ENCODE measurements around the gene MAP2K5.
A peak's percentile ranks its signal among the peaks of the same experiment; 100 is the strongest.

MAP2K5 gene

GRCh38 chr15:67542420-67543347 lies at the start of gene MAP2K5:
Gene MAP2K5 (plus strand): TSS chr15:67542703. CDS start chr15:67543336, 633 bp downstream.
- no peak for DNase-seq (ENCODE audit: low read depth)

GRCh38 chr15:67495585-67495984 lies 46.9 kb upstream of the MAP2K5 start:
- no peak for DNase-seq (ENCODE audit: low read depth)

DNA sequence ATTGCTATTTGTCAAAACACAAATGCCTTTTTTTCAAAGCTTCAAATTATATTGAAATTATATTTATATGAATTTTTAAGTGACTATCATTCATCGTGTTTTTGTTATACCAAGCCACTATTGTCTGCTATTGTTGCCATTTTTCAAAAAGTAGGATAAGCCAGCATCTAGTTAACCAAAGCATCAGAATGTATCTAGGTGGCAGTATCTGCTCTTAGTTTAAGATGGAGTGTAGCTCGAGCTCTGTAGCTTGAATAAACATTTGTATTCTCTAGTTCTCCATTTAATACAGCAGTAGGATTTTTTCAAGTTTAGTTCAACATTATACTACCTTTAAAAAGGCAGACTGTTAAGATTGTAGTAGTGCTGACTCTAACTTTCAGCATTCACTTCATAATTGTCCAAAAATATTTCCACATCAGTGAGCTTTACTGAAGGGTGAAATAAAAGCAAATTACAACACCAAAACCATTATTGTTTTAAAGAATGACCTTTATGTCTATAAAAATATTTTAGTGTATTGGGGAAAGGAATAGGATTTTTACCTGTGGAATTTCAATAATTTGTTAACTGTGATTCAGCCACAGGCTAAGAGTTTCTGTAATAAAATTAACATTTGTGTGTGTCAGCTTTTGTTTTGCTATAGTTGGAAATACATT lies 41.2 kb upstream of the MAP2K5 start:
- no peak for DNase-seq (ENCODE audit: low read depth)

GRCh38 chr15:67501836-67502461 lies 40.6 kb upstream of the MAP2K5 start:
- DNase-seq (ENCODE audit: low read depth), result no peak

DNA sequence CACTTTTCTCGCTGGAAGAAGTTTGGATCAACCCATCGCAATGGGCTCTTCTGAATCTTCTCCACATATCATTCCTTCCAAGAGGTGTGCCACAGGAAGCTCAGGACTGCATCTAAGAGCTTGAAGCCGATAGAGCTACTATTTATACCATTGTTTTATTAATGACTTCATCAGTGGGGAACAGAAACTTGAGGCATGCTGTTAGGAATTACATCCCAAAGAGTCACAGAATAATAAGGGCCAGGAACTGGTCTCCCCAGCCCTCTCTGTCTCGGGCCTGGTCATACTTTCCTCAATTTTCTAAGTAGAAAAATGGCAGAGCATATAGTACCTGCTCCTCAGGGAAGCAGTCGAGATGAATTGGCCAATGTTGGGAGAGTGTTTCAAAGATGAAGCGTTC lies 38.4 kb upstream of the MAP2K5 start:
- DNase-seq (ENCODE audit: low read depth), result no peak

DNA sequence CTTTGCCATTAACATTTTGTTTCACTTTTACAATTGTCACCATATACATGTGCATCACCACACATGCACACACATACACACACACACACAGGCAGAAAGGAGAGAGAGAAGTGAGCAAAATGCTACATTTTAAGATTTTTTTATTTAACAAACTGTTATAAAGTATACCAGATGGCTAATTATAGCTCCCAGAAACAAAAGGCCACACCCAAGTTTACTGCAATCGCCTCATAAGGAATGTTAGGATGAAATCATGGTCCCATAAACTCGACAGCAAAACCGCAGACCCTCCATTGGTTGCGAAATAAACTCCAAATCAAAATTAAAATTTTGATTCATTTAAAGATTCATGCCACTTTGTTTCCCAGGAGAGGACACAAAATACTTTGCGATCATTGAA lies 37.7 kb upstream of the MAP2K5 start:
- peak; percentile 83 for DNase-seq (ENCODE audit: low read depth)

- DNase-seq (ENCODE audit: low read depth), result no peak
Observed at GRCh38 chr15:67505675-67506572, 36.6 kb upstream of the MAP2K5 start.

DNA sequence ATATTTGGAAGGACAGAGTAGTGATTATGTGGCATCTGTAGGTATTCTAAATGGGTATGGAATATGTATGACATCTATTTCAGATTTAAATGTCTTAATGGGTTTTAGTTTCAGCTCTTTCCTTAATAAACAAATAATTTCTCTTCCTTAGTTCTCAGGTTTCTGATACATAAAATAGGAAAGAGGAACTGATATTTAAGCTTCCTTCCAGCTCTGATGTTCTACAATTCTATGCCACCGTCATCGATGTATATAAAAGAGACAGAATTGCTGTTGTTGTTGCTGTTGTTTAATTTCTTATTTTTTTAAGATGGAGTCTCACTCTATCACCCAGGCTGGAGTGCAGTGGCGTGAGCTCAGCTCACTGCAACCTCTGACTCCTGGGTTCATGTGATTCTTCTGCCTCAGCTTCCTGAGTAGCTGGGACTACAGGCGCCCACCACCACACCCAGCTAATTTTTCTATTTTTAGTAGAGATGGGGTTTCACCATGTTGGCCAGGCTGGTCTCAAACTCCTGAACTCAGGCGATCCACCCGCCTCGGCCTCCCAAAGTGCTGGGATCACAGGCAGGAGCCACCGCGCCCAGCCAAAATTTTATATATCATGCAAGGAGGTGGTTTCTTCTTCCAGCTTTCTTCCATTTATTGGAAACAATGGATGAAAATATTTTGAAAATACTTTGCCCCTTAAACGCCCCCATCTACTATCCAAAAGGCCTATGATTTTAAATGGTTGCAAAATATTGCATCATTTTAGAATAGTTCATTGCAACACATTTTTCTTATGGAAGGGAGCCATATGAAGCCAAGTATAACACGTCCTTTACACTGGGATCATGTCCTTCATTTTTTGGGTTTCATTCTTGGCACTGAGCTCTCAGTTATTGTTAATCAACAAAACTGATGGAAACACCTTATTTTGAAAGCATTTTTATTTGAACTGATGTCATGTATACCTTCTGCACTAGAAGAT lies 35.4 kb upstream of the MAP2K5 start:
- DNase-seq (ENCODE audit: low read depth), result no peak

DNA sequence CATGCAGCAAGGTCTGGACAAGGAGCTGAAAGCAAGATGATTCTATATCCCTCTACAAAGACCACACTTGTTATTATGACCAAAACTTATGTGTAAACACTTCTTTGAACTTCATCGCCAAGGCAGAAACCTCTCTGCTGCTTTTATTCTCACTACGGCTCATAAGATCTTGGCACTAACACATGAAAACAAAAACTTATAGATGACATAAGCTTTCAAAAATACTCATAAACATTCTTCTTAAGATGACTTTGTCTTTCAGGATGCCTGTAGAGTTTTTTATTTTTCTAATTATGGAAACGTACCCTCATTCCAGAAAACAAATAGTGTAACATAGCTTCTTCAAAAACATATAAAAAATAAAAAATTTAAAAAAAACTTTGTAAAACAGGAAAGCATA lies 34.1 kb upstream of the MAP2K5 start:
- DNase-seq (ENCODE audit: low read depth), result no peak

- no peak for DNase-seq (ENCODE audit: low read depth)
Observed at GRCh38 chr15:67509918-67510317, 32.6 kb upstream of the MAP2K5 start.

DNA sequence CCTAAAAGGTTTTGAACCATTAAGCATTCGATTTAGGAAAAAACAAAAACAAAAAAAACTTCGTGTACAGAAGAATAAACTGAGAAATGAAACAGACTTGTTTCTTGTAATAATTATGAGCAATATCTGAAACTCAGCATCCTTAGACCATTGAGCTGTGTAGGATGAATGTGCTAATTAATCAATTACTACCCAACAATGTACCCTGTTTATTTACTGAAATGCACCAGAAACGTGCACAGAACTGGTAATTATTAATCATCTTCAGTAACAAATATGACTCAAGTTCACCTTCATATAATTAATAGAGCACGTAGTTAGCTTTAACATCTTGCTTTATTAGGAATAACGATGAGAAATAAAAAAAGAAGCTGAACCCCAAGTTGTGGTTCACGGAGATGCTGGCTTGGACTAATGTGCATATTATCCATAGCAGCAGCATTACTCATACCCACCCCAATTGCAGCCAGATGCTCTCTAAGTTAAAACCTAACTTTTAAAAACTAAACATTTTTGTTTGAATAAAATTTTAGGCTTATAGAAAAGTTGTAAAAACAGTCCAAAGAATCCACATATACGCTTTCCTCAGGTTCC lies 31.8 kb upstream of the MAP2K5 start:
- DNase-seq (ENCODE audit: low read depth), result no peak

- no peak for DNase-seq (ENCODE audit: low read depth)
Observed at GRCh38 chr15:67511606-67512005, 30.9 kb upstream of the MAP2K5 start.

GRCh38 chr15:67512140-67512539 lies 30.4 kb upstream of the MAP2K5 start:
- DNase-seq (ENCODE audit: low read depth), result no peak

GRCh38 chr15:67512933-67513714 lies 29.4 kb upstream of the MAP2K5 start:
- DNase-seq (ENCODE audit: low read depth), result no peak

DNA sequence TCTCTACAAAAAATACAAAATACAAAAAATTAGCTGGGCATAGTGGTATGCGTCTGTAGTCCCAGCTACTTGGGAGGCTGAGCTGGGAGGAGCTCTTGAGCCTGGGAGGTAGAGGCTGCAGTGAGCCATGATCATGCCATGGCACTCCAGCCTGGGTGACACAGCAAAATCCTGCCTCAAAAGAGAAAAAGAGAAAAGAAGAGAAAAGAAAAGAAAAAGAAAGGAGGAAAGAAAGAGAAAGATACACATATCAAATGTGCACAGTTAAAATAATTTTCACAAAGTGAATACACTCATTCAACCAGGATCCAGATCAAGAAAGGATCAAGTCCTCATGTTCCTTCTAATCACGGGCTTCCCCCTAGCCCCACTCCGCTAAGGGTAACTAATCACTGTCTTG lies 27.4 kb upstream of the MAP2K5 start:
- no peak for DNase-seq (ENCODE audit: low read depth)

DNA sequence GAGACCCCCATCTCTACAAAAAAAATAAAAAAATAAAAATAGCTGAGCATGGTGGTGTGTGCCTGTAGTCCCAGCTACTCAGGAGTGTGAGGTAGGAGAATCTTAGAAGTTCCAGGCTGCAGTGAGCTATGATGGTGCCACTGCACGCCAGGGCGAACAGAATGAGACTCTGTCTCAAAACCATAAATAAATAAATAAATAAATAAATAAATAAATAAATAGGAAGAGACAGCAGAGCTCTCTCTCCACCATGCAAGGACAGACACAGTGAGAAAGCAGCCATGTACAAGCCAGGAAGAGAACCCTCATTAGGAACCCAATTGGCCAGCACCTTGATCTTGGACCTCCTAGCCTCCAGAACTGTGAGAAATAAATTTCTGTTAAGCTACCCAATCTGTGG lies 26.9 kb upstream of the MAP2K5 start:
- no peak for DNase-seq (ENCODE audit: low read depth)

DNA sequence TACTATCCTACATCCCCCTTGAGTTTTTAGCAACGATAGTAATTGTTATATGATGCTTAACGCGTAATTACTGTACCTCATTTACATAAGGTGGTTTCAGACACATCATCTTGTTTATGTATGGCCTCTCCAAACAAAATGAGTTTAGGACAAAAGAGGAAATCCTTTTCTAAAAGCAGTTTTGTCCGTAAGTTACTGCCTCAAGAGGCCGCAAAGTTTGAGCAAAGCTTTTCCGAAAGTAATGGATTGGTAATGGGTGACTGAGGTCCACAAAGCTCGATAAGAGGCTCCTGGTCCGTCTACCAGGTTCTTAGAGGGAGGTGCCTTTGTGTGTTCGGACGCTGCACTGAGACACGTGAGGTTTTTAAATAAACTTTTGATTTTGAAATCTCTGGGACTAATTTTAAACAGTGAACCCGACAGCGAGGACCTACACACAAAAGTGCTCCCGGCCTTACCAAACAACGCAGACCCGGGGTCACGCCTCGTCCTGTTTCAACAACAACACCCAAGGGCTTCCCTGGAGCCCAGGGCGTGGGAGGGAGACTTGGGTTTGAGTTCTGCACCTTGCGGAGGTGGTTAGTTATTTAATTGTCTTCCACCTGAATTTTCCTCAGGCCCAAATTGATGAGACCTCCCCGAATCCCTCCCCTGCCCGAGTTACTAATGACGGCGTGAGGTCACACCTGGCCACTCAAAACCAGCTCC lies 22.0 kb upstream of the MAP2K5 start:
- no peak for DNase-seq (ENCODE audit: low read depth)

DNA sequence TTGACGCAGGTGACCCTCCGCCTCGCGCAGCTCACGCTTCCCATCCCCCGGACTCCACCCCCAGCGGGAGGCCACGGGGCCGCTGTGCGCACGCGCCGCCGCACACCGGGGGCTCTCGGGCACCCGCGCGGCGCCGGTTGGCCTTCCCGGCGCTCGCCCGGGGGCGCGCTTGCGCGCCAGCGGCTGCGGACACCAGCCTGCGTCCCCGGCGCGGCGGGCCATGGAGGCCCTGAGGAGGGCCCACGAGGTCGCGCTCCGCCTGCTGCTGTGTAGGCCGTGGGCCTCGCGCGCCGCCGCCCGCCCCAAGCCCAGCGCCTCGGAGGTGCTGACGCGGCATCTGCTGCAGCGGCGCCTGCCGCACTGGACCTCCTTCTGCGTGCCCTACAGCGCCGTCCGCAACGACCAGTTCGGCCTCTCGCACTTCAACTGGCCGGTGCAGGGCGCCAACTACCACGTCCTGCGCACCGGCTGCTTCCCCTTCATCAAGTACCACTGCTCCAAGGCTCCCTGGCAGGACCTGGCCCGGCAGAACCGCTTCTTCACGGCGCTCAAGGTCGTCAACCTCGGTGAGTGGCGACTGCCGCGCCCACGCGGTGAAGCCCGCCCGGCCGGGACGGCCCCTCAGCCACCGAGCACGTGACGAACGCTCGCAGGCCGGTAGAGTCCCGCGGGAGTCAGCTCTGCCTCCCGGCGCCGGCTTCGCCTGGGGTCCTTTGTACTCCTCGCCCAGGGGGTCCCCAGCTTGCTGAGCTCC lies 21.3 kb upstream of the MAP2K5 start, which contains the start of gene C15orf61:
TSS of gene C15orf61 (plus strand) at position 103 of the 754 bp plus-strand sequence. CDS start at position 221, 118 bp downstream.
- no peak for DNase-seq (ENCODE audit: low read depth)
